ENCODE results near the gene SUOX. TPM values are rescaled to one million over a fixed set of nuclear protein-coding genes. Genes with fewer than 3 reads are reported as not detected.

Gene SUOX
- 10 to 100 TPM in 3 of 4 donors, 1 to 10 TPM in 1; 7.3 to 51.2 (median 13.6) TPM for polyA plus RNA-seq
- long read RNA-seq, donor 1, transcript SUOX-201 (5 exons, 2,364 nt) = major isoform, 10 of 19 reads
- long read RNA-seq, donor 1, partial matches to known transcripts = 0 of 19 reads
- long read RNA-seq, donor 1, other reads (novel, unspliced or antisense) = 0 of 19 reads
- long read RNA-seq, donor 2, partial matches to known transcripts = 0 of 3 reads
- long read RNA-seq, donor 2, other reads (novel, unspliced or antisense) = 0 of 3 reads
- long read RNA-seq, donor 3, partial matches to known transcripts = 0 of 4 reads
- long read RNA-seq, donor 3, other reads (novel, unspliced or antisense) = 0 of 4 reads
- long read RNA-seq, donor 4 = 0 reads
- long read RNA-seq, donor 5, partial matches to known transcripts = 0 of 3 reads
- long read RNA-seq, donor 5, other reads (novel, unspliced or antisense) = 0 of 3 reads
- long read RNA-seq, donor 6, partial matches to known transcripts = 0 of 4 reads
- long read RNA-seq, donor 6, other reads (novel, unspliced or antisense) = 0 of 4 reads
- long read RNA-seq, donor 7 = 0 reads
- long read RNA-seq, donor 8 = 0 reads
- long read RNA-seq, donor 9, partial matches to known transcripts = 0 of 2 reads
- long read RNA-seq, donor 9, other reads (novel, unspliced or antisense) = 0 of 2 reads
- long read RNA-seq, donor 10, partial matches to known transcripts = 0 of 7 reads
- long read RNA-seq, donor 10, other reads (novel, unspliced or antisense) = 0 of 7 reads

GRCh38 chr12:55996715-55997534 is at the start of gene SUOX:
Gene SUOX (plus strand): TSS chr12:55997276. CDS start chr12:56002222, 4,946 bp downstream.
- Histone ChIP-seq H3K4me1 (ENCODE audit: control insufficient read depth in 3 of 3, insufficient read depth in 2 of 3, low read depth in 1 of 3, low read length in 2 of 3) (peaks cover 0 to 59% (median 1%) of the 10 kb centered on the region in 3 donors), H3K36me3 (ENCODE audit: control insufficient read depth in 3 of 3, insufficient read depth in 2 of 3, low read depth in 1 of 3, low read length in 3 of 3) (peaks cover 8 to 42% (median 10%) of the 10 kb centered on the region in 3 donors)

GRCh38 chr12:55955344-55955743 is 41.7 kb upstream of the SUOX start:
- H3K27ac ChIP-seq (ENCODE audit: low read depth in 1 of 3, low read length in 2 of 3) = no peak overlapping the region
- no peaks in the 10 kb centered on the region for H3K9me3 ChIP-seq (ENCODE audit: control insufficient read depth in 2 of 2, insufficient read depth in 1 of 2, low read depth in 1 of 2, low read length in 1 of 2)
- H3K36me3 ChIP-seq (ENCODE audit: control insufficient read depth in 3 of 3, insufficient read depth in 2 of 3, low read depth in 1 of 3, low read length in 3 of 3) = peaks cover 0 to 24% (median 22%) of the 10 kb centered on the region in 3 donors
- peaks cover 3 to 29% (median 4%) of the 10 kb centered on the region in 3 donors for H3K4me1 ChIP-seq (ENCODE audit: control insufficient read depth in 3 of 3, insufficient read depth in 2 of 3, low read depth in 1 of 3, low read length in 2 of 3)
- H3K27me3 ChIP-seq (ENCODE audit: control insufficient read depth in 3 of 3, insufficient read depth in 3 of 3, low read length in 3 of 3) = no peaks in the 10 kb centered on the region
- WGBS, 3 donors = 88 to 94% (median 92%) methylated on average over 4 of the region's 4 CpGs
- DNase-seq = no peak
- H3K4me3 ChIP-seq (ENCODE audit: low read depth in 1 of 3, low read length in 3 of 3) = no peak overlapping the region
- FAIRE-seq = no peak

More at GRCh38 chr12:55996715-55997534, at the start of gene SUOX:
- Histone ChIP-seq H3K27me3 (ENCODE audit: control insufficient read depth in 3 of 3, insufficient read depth in 3 of 3, low read length in 3 of 3) (no peaks in the 10 kb centered on the region), H3K27ac (ENCODE audit: low read depth in 1 of 3, low read length in 2 of 3) (peak within 1 kb of the TSS; percentile 49 to 90 (median 83)), H3K4me3 (ENCODE audit: low read depth in 1 of 3, low read length in 3 of 3) (peak within 1 kb of the TSS; percentile 37 to 94 (median 63)), H3K9me3 (ENCODE audit: control insufficient read depth in 2 of 2, insufficient read depth in 1 of 2, low read depth in 1 of 2, low read length in 1 of 2) (no peaks in the 10 kb centered on the region)
- 2 to 7% (median 3%) methylated on average over 27 of the region's 27 CpGs for whole genome bisulfite sequencing, 3 donors
- peak; percentile 96 to 99 for DNase-seq
- FAIRE-seq = no peak

- peaks cover 3 to 29% (median 4%) of the 10 kb centered on the region in 3 donors for H3K4me1 ChIP-seq (ENCODE audit: control insufficient read depth in 3 of 3, insufficient read depth in 2 of 3, low read depth in 1 of 3, low read length in 2 of 3)
- FAIRE-seq (no peak), DNase-seq (peak; percentile 73 to 77)
- H3K9me3 ChIP-seq (ENCODE audit: control insufficient read depth in 2 of 2, insufficient read depth in 1 of 2, low read depth in 1 of 2, low read length in 1 of 2) = no peaks in the 10 kb centered on the region
- H3K36me3 ChIP-seq (ENCODE audit: control insufficient read depth in 3 of 3, insufficient read depth in 2 of 3, low read depth in 1 of 3, low read length in 3 of 3) = peaks cover 0 to 24% (median 22%) of the 10 kb centered on the region in 3 donors
- no peak overlapping the region for H3K27ac ChIP-seq (ENCODE audit: low read depth in 1 of 3, low read length in 2 of 3)
- 87 to 93% (median 88%) methylated on average over 6 of the region's 6 CpGs for WGBS, 3 donors
- H3K27me3 ChIP-seq (ENCODE audit: control insufficient read depth in 3 of 3, insufficient read depth in 3 of 3, low read length in 3 of 3) = no peaks in the 10 kb centered on the region
- H3K4me3 ChIP-seq (ENCODE audit: low read depth in 1 of 3, low read length in 3 of 3) = no peak overlapping the region
These were observed 41.1 kb upstream of the SUOX start for GRCh38 chr12:55955800-55956508.

GRCh38 chr12:55957106-55957859 is 39.8 kb upstream of the SUOX start:
- H3K36me3 ChIP-seq (ENCODE audit: control insufficient read depth in 3 of 3, insufficient read depth in 2 of 3, low read depth in 1 of 3, low read length in 3 of 3) = peaks cover 0 to 14% (median 14%) of the 10 kb centered on the region in 3 donors
- DNase-seq (peak in 1 of 2 donors; percentile 83), FAIRE-seq (no peak)
- H3K27me3 ChIP-seq (ENCODE audit: control insufficient read depth in 3 of 3, insufficient read depth in 3 of 3, low read length in 3 of 3) = no peaks in the 10 kb centered on the region
- peaks cover 3 to 29% (median 4%) of the 10 kb centered on the region in 3 donors for H3K4me1 ChIP-seq (ENCODE audit: control insufficient read depth in 3 of 3, insufficient read depth in 2 of 3, low read depth in 1 of 3, low read length in 2 of 3)
- H3K4me3 ChIP-seq (ENCODE audit: low read depth in 1 of 3, low read length in 3 of 3) = no peak overlapping the region
- 23 to 70% (median 54%) methylated on average over 5 of the region's 5 CpGs for WGBS, 3 donors
- peak overlapping the region in 1 of 3 donors; percentile 45 for H3K27ac ChIP-seq (ENCODE audit: low read depth in 1 of 3, low read length in 2 of 3)
- H3K9me3 ChIP-seq (ENCODE audit: control insufficient read depth in 2 of 2, insufficient read depth in 1 of 2, low read depth in 1 of 2, low read length in 1 of 2) = no peaks in the 10 kb centered on the region

- no peak for DNase-seq
- 75 to 93% (median 88%) methylated on average over 2 of the region's 2 CpGs for whole genome bisulfite sequencing, 3 donors
- Histone ChIP-seq H3K4me1 (ENCODE audit: control insufficient read depth in 3 of 3, insufficient read depth in 2 of 3, low read depth in 1 of 3, low read length in 2 of 3) (peaks cover 0 to 20% (median 8%) of the 10 kb centered on the region in 3 donors), H3K27ac (ENCODE audit: low read depth in 1 of 3, low read length in 2 of 3) (no peak overlapping the region), H3K4me3 (ENCODE audit: low read depth in 1 of 3, low read length in 3 of 3) (no peak overlapping the region), H3K27me3 (ENCODE audit: control insufficient read depth in 3 of 3, insufficient read depth in 3 of 3, low read length in 3 of 3) (no peaks in the 10 kb centered on the region), H3K9me3 (ENCODE audit: control insufficient read depth in 2 of 2, insufficient read depth in 1 of 2, low read depth in 1 of 2, low read length in 1 of 2) (no peaks in the 10 kb centered on the region), H3K36me3 (ENCODE audit: control insufficient read depth in 3 of 3, insufficient read depth in 2 of 3, low read depth in 1 of 3, low read length in 3 of 3) (no peaks in the 10 kb centered on the region)
- FAIRE-seq = no peak
These were observed 33.3 kb upstream of the SUOX start for GRCh38 chr12:55963760-55964159.

- no peak for DNase-seq
- Histone ChIP-seq H3K4me1 (ENCODE audit: control insufficient read depth in 3 of 3, insufficient read depth in 2 of 3, low read depth in 1 of 3, low read length in 2 of 3) (peaks cover 0 to 20% (median 8%) of the 10 kb centered on the region in 3 donors), H3K27ac (ENCODE audit: low read depth in 1 of 3, low read length in 2 of 3) (peak overlapping the region in 1 of 3 donors; percentile 83), H3K27me3 (ENCODE audit: control insufficient read depth in 3 of 3, insufficient read depth in 3 of 3, low read length in 3 of 3) (no peaks in the 10 kb centered on the region), H3K4me3 (ENCODE audit: low read depth in 1 of 3, low read length in 3 of 3) (no peak overlapping the region), H3K36me3 (ENCODE audit: control insufficient read depth in 3 of 3, insufficient read depth in 2 of 3, low read depth in 1 of 3, low read length in 3 of 3) (peaks cover 0 to 4% (median 0%) of the 10 kb centered on the region in 3 donors), H3K9me3 (ENCODE audit: control insufficient read depth in 2 of 2, insufficient read depth in 1 of 2, low read depth in 1 of 2, low read length in 1 of 2) (no peaks in the 10 kb centered on the region)
- FAIRE-seq = no peak
- WGBS, 3 donors = 79 to 98% (median 89%) methylated on average over 5 of the region's 5 CpGs
These were observed 31.8 kb upstream of the SUOX start for GRCh38 chr12:55965240-55965639.

GRCh38 chr12:55965941-55966407 is 31.1 kb upstream of the SUOX start, which contains the start of gene PMEL:
Gene PMEL (minus strand): TSS chr12:55966042. CDS start chr12:55966011, 31 bp downstream.
- no peaks in the 10 kb centered on the region for H3K9me3 ChIP-seq (ENCODE audit: control insufficient read depth in 2 of 2, insufficient read depth in 1 of 2, low read depth in 1 of 2, low read length in 1 of 2)
- FAIRE-seq (no peak), DNase-seq (no peak)
- peak within 1 kb of the TSS; percentile 58 to 83 (median 76) for H3K27ac ChIP-seq (ENCODE audit: low read depth in 1 of 3, low read length in 2 of 3)
- H3K4me3 ChIP-seq (ENCODE audit: low read depth in 1 of 3, low read length in 3 of 3) = peak within 1 kb of the TSS; percentile 75 to 91 (median 78)
- H3K4me1 ChIP-seq (ENCODE audit: control insufficient read depth in 3 of 3, insufficient read depth in 2 of 3, low read depth in 1 of 3, low read length in 2 of 3) = peaks cover 0 to 20% (median 8%) of the 10 kb centered on the region in 3 donors
- H3K36me3 ChIP-seq (ENCODE audit: control insufficient read depth in 3 of 3, insufficient read depth in 2 of 3, low read depth in 1 of 3, low read length in 3 of 3) = peaks cover 0 to 10% (median 0%) of the 10 kb centered on the region in 3 donors
- WGBS, 3 donors = 5 to 10% (median 7%) methylated on average over 3 to 4 of the region's 4 CpGs
- no peaks in the 10 kb centered on the region for H3K27me3 ChIP-seq (ENCODE audit: control insufficient read depth in 3 of 3, insufficient read depth in 3 of 3, low read length in 3 of 3)
